IPS DF 4.7 (cell line): ENCODE results near the gene TTLL11.

Experiments used
- DNase-seq: peaks from one replicate; pipeline ENCODE4 v3.0.0-alpha.2; 2013; ENCODE audit warnings: low spot score; ENCODE audit errors: extremely low read depth

The TTLL11 gene

DNA sequence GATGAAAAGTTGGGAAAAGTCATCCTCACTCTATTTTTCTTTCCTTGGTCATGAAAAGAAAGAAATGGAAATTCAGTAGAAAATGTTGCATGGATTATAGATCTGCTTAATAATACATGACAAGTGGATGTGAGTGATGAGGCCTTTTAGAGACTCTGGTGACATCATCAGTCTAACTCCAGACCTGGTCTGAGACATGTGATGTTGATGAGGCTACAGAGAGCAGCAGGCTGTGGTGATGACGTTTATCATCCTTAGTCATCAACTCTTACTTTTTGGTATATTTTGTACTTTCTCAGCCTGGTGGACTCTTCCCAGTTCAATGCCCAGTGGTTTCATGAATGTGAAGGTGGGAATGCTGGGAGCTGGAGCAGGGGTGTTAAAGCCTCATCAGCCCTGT, 116.4 kb downstream of the TTLL11 start:
- no peak for DNase-seq

DNA sequence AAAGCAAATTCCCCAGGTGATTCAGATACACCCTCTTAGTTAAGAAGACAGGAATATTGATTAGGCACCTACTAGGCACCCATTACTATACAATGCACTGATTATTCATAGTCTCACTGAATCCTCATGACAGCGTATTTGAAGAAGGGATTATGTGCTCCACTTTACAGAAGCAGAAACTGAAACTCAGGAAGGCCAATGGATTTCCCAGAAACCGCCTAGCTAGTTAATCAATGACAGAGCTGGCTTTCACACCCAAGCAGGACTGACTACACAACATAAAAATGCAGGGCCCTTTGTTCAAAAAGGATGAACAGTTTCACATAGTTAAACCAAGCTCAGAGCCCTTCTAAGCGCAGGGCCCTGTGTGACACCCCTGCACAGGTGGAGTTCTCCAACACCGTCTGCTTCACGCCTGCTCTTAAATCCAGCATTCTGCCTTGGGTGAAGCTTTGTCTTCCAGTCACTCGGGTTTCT, 117.3 kb downstream of the TTLL11 start:
- DNase-seq = no peak

DNA sequence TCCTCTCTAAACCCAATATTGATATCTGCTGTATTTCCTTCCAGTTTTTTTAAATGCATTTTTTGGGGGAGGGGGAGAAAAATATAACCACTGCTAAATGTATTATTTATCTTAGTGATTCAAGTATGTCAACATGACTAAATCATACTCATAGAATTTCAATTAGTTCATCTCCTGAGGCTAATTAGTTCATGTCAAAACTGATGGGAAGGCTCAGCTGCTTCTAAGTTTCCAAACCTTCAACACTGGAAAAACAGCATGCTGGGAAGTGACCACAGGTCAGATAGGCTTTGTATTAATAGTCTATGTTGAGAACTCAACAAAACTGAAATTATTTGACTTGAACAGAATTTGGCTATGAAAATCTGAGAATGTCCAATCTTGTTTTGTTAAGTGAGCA, 118.7 kb downstream of the TTLL11 start:
- no peak for DNase-seq

DNA sequence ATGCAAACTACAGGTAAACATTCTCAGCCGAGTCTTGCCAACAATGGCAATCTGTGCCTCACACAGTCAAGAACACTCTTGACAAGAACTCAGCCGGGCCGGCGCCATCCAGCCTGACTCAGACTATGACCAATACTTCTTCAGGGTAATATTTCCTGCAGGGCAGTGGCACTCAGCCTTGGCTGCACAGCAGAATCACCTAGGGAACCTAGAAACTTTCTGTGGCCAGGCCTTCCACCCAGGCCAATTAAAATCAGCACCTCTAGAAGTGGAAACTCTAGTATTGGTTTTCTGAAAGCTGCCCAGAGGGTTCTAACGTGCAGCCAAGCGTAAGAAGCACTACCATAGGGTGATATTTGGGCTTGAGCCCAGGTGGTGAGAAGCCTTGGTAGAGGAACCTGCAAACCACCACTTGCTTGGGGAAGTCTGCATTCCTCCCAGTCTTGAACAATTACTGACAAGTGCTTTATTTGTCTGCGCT, 120.6 kb downstream of the TTLL11 start:
- no peak for DNase-seq

DNA sequence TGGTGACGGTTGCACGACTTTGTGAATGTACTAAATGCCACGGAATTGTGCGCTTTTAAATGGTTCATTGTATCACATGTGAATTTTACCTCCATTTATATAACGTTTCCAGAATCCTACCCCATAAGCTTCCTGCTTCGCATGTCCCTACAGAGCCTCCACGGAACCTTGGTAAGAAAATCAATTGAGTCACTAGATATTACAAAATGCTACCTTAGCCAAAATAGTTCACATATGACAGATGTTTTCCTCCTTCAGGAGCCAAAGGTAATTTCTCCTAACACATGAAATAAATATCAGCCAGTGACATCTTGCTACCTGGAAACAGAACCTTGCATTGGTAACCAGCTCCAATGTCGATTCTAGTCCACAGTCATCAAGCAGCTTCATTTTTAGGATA, 125.1 kb downstream of the TTLL11 start:
- DNase-seq = no peak

DNA sequence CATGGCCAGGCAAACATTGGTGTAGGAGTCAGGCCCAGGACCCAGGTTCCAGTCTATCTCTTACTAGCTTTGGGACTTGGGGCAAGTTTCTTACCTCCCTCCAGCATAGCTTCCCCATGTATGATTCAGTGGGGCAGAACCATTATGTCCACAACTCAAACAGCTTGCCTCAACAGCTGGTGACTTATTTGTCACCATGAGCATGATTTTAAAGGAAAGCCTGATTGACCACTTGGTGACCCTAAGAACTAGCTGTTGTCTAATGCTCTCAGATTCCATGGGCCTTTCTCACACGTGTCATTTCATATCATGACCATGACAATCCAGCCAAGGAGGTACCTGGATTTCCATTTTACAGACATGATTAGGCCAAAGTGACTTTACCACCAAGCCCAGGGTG, 126.4 kb downstream of the TTLL11 start:
- DNase-seq = no peak

DNA sequence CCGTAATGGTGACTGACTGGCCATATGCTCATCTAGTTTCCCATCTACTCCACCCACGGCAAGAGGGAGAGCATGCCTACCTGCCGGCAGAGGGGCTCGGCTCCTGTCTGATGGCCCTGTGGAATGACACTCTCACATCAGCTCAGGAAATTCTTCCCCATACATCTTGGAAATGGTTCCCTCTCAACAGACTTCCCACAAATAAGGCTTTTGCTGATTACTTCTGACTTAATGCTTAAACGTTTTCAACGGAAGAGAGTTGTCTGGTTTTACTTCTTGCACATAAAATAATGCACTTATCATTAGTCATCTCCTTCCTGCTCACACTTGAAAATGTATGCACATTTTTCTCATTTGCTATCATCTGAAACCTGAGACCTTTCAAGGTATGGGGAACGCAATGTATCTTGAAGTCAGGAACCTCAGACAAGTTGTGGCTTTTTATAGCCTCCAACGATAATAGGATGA, 129.5 kb downstream of the TTLL11 start:
- no peak for DNase-seq

DNA sequence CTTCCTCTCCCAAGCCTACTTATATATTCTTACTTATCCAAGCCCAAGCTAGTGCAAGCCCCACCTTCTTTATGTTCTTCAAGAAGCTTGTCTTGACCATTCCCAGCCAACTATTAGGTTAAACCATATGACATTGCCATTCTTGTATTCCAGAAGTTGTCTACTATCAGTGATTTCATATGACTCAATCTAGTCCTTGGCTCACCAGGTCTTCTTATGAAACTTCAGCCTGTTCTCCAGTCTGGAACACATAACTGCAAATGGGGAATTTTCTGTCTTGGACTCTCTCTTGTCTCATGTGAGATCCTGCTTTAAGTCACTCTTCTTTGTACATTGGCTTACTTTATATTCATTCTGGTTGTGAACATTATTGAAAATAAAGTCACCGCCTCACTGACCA, 130.7 kb downstream of the TTLL11 start:
- DNase-seq = no peak

DNA sequence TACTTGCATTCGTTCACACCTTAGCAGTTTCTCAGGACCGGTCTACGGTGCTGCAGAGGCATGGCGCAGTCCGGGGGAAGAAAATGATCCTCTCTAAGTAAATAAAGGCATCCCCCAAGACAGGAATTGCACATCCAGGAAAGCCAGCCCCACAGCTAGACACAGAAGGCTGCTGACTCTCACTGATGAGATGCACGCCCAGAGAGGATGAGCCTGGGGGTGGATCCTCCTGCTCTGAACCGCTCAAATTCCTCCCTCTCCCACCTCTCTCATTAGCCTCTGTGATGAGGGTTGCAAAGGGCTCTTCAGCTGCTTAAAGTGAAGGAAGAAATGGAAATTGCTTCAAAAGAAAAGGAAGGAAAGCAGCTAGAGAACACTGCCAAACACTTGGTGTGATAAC, 132.4 kb downstream of the TTLL11 start:
- no peak for DNase-seq

DNA sequence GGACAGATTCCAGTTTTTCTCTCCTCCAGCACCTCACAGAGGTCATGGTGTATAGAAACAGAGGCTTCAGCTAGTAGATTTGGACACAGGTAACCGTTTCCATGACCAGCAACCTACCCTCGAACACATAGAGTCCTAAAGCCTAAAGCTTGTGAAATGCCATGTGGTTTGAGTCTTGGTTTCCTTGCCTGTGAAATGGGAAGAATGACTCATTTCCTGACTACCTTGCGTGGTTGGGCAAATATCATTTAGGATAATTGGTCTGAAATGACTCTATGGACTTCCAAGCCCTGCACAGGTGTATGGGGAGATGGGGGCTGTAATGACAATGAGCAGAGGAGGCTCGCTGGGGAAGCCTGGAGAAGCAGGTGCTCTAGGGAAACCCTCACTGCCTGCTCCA, 134.6 kb downstream of the TTLL11 start:
- DNase-seq = no peak

DNA sequence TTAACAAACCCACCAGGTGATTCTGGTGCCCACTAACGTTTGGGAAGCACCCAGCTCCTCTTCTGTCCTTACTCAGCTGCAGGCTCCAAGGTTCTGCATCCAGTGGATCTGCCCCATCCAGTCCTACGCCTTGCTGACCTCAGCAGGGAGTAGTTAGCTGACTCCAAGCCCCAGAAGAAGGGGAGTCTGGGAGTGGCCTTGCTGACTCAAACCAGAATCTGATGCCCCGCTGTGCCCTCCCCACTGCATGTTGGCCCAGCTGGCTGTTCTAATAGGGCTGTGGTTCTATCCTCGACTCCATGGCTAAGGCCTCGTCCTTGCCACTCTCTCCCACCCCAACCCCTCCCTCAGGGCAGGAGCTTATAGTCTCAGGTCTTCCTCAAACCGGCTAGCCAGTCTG, 136.3 kb downstream of the TTLL11 start:
- no peak for DNase-seq

DNA sequence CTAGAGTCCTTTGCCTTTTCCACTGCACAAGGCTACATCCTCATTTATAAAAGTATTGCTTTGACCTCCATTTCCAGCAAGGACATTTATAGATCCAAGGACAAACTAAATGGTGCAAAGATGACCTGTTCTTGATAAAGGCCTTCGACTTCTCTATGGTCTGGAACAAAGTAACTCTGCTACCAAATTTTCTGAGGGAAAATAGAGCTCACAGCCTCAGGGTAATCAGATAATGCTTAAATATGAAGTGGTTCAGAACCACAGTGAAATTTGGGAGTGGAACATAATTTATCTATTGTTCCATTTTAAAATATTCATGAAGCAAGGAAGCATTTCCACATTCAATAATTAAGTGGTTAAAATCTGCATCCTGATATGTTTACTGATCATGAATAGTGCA, 137.5 kb downstream of the TTLL11 start:
- DNase-seq = no peak

DNA sequence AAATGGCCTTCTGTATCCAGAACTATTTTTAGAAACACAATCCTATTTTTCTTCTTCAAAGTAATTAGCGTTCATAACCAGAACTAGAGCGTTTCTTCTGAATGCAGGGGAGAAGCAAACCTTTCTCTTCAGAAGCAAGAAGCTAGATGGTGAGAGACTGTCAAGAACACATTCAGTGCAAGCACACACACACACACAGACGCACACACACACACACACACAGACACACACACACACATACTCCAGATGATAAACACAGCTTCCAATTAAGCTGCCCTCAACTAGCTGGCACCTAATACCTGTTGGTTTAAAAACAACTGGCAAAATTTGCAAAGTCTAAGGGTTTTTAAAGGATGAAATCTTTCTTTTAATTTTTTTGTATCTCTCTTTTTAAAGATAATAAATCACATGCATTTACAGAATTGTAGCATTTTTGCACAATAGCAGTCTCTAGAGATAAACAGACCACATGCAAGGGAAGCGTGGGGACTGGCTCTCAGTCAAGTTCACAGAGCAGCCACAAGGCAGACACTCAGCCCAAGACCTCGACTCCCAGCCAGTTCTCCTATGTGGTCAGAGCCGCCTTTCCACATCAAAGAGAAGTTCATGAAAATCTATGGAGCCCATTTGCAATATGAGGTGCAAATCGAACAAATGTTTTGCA, 138.5 kb downstream of the TTLL11 start:
- DNase-seq = no peak

DNA sequence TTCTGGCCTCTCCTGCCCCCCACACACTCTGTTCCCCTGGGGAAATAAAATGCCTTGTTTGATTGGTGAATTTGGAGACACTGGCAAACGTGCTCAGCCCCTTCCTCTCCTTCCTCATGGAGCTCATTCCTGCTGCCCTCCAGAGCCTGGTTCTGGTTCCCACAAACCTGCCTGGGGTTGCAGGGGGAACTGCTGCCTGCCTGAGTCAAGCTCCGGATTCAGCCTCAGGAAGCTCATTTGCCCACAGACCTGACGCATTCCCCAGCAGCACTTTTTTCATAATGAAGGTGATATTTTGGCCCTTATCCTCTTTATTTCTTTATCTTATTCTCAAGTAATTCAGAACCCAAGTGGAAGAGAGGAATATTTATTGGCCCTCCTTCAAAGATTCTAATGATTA, 140.5 kb downstream of the TTLL11 start:
- no peak for DNase-seq

DNA sequence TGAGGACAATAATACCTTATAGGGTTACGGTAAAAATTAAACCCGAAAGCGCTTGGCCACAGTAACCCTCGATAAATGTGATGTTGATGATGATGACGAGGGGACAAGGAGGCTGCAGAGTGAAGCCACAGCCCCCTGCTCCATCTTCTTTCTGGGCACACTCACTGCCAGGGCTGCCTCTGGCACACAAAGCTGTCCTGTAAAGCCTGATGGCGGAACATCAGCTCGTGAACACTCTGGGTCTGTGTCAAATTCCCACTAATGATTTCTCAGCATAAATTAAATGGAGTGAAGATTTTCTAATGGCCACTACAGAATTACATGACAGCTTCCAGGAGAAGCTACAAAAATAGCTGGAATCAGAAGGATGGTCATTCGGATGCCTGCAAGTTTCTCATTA, 142.2 kb downstream of the TTLL11 start:
- DNase-seq = no peak

DNA sequence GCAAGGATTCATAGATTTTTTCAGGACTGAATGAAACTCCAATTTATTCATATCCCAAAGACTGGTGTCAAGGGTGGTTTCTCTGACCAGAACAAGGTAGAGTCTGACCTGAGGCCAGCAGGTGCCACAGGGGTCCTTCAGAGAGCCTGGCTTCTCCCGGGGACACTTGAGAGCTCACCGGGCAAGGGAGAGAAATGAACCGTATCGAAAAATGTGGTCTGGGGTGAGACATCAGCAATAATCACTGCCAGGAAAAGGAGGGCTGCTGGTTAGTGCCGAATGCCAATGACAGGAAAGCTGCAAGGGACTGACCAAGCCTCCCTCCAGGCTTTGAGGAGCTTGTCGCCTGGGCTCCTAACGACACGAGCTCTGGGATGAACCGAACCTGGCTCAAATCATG, 142.7 kb downstream of the TTLL11 start:
- no peak for DNase-seq

DNA sequence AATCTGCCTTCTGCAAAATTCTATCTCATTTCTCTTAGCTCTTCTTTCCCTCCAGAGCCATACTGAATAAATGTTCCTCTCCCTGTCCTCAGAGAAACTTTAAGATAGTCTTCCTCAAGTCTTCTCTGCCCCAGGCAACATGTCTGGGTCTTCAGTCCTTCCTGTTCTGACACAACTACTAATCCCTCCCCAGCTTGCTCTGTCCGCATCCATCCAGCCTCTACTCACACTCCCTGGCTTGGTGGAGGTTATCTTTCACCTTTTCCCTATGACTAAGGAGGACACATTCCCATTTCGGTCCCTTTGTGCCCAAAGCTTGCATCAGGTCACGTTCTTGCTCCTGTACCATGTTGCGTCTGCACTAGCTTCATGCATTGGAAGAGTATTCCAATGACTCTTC, 143.3 kb downstream of the TTLL11 start:
- no peak for DNase-seq

DNA sequence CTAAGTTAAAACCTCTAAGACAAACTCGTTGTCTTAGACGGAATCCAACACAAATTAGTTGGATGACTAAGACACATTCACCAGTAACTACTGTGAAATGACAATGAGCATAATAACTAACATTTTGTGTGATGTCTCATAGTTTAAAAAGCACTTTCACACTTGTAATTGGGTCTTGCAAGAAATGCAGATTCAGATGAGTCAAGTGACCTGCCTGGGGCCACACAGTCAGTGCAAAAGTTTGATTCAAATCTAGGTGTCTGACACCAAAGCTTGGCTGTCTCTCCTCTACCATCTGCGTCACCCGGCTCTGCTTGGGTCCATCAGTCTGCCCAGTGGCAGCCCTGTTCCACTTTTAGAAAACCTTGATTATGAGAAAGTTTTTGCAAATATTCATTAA, 143.7 kb downstream of the TTLL11 start:
- no peak for DNase-seq

DNA sequence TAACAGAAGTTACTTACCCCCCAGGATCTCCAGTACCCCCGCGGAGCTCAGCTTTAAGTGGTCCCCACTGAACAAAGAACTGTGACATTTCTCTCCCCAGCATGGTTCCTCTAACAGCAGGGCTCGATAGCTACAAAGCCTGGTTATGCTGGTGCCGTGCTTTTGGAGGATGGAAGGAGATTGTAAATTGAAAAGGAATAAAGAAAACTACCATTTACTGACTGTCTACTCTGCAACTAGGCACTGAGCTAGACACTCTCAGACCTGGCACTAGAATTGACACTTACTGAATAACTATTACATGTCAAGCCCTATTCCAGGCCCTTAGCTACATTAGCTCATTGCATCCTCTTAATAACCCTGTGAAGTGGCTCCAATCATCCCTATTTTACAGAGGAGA, 145.3 kb downstream of the TTLL11 start:
- DNase-seq = no peak

DNA sequence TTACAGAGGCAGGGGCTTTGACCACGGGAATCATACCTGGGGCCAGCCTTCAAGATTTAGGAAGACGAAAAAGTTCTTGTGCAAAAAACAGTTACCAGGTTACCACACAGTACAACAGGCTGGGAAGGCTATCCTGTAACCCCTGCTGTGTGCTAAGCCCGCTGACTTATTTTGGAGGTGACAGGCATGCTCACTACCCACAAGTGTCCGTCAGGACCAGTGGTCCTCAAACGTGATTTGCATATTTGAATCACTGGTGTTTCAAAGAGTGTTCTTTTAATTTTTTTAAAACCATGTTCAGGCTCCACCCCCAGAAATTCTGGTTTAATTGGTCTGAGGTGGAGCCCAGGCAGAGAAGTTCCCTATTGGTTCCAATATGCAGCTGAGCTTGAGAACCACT, 146.6 kb downstream of the TTLL11 start:
- DNase-seq = no peak

DNA sequence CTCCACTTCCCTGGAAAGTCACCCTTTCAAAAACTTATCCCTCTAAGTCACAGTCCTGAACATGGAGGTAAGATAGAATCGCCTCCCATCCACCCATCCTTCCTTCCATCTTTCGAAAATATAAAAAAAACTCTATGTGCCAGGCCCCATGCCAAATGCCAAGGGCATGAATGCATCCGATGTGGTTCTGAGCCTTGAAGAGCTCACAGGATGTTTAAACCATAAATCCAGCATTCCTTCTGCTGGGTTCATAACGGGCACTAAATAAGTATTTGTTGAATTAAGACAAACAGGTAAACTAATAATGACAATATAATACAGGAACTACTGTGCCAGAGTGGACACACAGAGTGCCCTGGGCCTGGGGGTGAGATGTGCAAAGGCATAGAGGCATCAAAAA, 147.3 kb downstream of the TTLL11 start:
- no peak for DNase-seq

DNA sequence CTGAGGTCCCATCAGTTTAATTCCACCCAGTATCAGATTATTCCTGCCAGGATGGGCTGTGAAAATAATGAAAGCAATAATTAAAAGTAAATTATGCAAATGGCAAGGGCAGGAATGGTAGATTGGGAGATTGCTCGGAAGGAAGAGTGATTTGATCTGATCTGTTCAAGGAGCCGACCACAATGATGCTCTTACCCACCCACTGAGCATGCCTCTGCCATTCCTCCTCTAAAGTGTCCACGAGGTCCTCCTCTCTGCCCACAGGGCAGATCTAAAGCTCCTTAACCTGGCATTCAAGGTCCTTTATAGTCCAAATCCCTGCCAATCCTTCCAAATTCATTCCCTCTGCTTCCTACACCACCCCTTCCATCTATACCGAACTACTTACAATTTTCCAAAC, 147.8 kb downstream of the TTLL11 start:
- no peak for DNase-seq

DNA sequence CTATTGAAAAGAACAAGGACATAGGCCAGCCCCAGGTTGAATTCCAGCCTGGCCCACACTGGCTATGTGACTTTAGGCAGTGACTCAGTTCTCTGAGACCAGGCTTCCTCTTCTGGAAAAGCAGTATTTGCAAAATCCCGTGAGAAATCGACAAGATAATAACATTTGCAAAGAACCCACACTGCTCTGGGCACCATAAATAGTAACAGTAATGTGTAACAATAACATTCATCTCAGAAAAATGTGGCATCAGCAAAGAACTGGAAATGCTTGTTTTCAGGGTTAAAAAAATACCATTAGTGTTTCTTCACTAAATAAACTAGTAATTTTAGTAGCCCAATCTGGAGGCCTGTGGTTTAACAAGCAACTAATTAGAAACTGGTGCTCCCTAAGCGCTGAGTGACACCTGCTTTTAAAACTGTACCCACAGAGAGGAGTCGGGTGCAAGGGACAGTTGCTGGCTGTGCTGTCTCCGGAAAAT, 148.4 kb downstream of the TTLL11 start:
- DNase-seq = no peak

DNA sequence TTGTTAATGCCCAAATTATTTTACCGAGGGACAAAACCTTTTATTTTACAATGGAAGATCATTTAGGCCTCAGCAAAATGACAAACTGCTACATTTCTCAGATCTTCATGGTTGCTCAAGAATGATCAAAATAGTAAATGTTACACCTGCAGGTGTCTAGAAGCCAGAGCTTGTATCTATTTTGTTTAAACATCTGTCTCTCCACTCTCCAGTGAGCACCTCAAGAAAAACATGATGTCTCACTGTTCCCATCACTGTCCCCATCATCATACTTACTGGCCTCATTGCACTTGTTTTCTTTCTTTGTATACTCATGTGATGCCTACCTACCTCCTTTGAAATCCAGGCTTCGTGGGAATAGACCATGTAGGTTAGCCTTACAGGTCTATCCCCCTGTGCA, 149.6 kb downstream of the TTLL11 start:
- DNase-seq = no peak
